ENCODE results near the gene CYTH3. TPM values are rescaled to one million over a fixed set of nuclear protein-coding genes. Genes with fewer than 3 reads are reported as not detected.

CYTH3 gene
- total and polyA plus RNA-seq, 8 donors: 3.4 to 12.5 (median 4.5) TPM

GRCh38 chr7:6209340-6209739 lies 63.1 kb downstream of the CYTH3 start:
- no peak for TF ChIP-seq CTCF (IDR thresholded peaks at IDR 0.05)
- Histone ChIP-seq H3K36me3 (no peaks in the 10 kb centered on the region), H3K4me1 (no peaks in the 10 kb centered on the region), H3K9me3 (no peaks in the 10 kb centered on the region), H3K4me3 (no peak overlapping the region), H3K27ac (no peak overlapping the region), H3K27me3 (no peaks in the 10 kb centered on the region)
- 75 to 81% methylated on average over 6 of the region's 6 CpGs for WGBS, 2 donors
- FAIRE-seq: no peak
- no peak for ATAC-seq
- intact Hi-C loops (cut with DNase I): no loop called here
- DNase-seq: no peak

GRCh38 chr7:6208573-6209328 lies 63.7 kb downstream of the CYTH3 start:
- H3K9me3 ChIP-seq: no peaks in the 10 kb centered on the region
- no peaks in the 10 kb centered on the region for H3K36me3 ChIP-seq
- no peak overlapping the region for H3K27ac ChIP-seq
- DNase-seq (no peak), ATAC-seq (no peak), FAIRE-seq (no peak)
- WGBS, 2 donors: 98 to 99% methylated on average over 5 of the region's 5 CpGs
- TF ChIP-seq CTCF (IDR thresholded peaks at IDR 0.05): no peak
- H3K4me3 ChIP-seq: no peak overlapping the region
- no peaks in the 10 kb centered on the region for H3K4me1 ChIP-seq
- intact Hi-C loops (cut with DNase I): no loop called here
- H3K27me3 ChIP-seq: no peaks in the 10 kb centered on the region

- H3K36me3 ChIP-seq: no peaks in the 10 kb centered on the region
- intact Hi-C loops (cut with DNase I): no loop called here
- H3K27ac ChIP-seq: no peak overlapping the region
- no peaks in the 10 kb centered on the region for H3K9me3 ChIP-seq
- no peak for TF ChIP-seq CTCF (IDR thresholded peaks at IDR 0.05)
- H3K4me1 ChIP-seq: no peaks in the 10 kb centered on the region
- FAIRE-seq: no peak
- no peak overlapping the region for H3K4me3 ChIP-seq
- ATAC-seq: no peak
- DNase-seq: no peak
- 84 to 87% methylated on average over 3 of the region's 3 CpGs for whole genome bisulfite sequencing, 2 donors
- no peaks in the 10 kb centered on the region for H3K27me3 ChIP-seq
These were observed 66.3 kb downstream of the CYTH3 start for GRCh38 chr7:6205971-6206660.

GRCh38 chr7:6203381-6203780 lies 69.0 kb downstream of the CYTH3 start:
- DNase-seq (no peak), FAIRE-seq (no peak), ATAC-seq (no peak)
- H3K9me3 ChIP-seq: no peaks in the 10 kb centered on the region
- TF ChIP-seq CTCF (IDR thresholded peaks at IDR 0.05): no peak
- intact Hi-C loops (cut with DNase I): no loop called here
- no peaks in the 10 kb centered on the region for H3K4me1 ChIP-seq
- H3K27me3 ChIP-seq: no peaks in the 10 kb centered on the region
- no peak overlapping the region for H3K27ac ChIP-seq
- WGBS, 2 donors: 89 to 90% methylated on average over 5 of the region's 5 CpGs
- H3K4me3 ChIP-seq: no peak overlapping the region
- no peaks in the 10 kb centered on the region for H3K36me3 ChIP-seq

GRCh38 chr7:6202117-6202516 lies 70.3 kb downstream of the CYTH3 start:
- no peak overlapping the region for H3K27ac ChIP-seq
- no peaks in the 10 kb centered on the region for H3K36me3 ChIP-seq
- no peaks in the 10 kb centered on the region for H3K9me3 ChIP-seq
- 67 to 81% methylated on average over 10 of the region's 10 CpGs for WGBS, 2 donors
- no peaks in the 10 kb centered on the region for H3K27me3 ChIP-seq
- DNase-seq (no peak), ATAC-seq (peak in 2 of 4 donors; percentile 16 to 24), FAIRE-seq (no peak)
- intact Hi-C loops (cut with DNase I): no loop called here
- H3K4me3 ChIP-seq: no peak overlapping the region
- TF ChIP-seq CTCF (IDR thresholded peaks at IDR 0.05): no peak
- H3K4me1 ChIP-seq: no peaks in the 10 kb centered on the region
